GM10266 (cell line): ENCODE results near the gene BTF3.
A peak's percentile ranks its signal among the peaks of the same experiment; 100 is the strongest.
"Not testable (repeated sequence)": the region's sequence is repeated elsewhere in the genome, so short reads cannot be mapped to it uniquely, and the experiment has no call there.

Source experiments
- DNase-seq: peaks from one replicate; pipeline ENCODE4 v3.0.0; 2012; ENCODE audit errors: extremely low spot score
- TF ChIP-seq, protein P1 (sequence below): IDR thresholded peaks from 2 replicates; pipeline ENCODE4 v1.5.1; 2012; ENCODE audit warnings: mild to moderate bottlenecking, low read depth; ENCODE audit not compliant: control insufficient read depth, insufficient read depth; ENCODE audit errors: missing control alignments

The BTF3 gene

DNA sequence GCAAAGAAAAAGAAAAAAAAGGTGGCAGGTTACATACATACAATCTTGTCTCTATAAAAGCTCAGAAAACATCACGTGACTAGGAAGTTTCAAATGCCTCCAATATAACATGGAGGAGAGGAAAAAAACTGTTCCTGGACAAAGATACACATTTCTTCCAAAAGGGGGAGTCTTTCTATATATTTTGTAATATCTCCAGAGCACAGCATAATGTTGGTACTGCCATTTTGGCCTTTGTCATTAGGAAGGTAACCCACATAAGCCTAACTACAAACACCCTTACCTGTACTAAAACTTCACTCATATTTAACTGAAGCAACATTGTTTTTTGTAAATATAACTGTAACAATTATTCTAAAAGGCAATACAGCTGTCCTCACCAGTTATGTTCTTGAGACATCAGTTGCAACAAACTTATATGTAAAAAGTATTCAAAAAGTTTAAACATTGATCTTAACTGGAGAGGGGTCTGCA is 1.2 kb upstream of the BTF3 start:
- peak; percentile 32 for DNase-seq
- TF ChIP-seq, protein P1, sequence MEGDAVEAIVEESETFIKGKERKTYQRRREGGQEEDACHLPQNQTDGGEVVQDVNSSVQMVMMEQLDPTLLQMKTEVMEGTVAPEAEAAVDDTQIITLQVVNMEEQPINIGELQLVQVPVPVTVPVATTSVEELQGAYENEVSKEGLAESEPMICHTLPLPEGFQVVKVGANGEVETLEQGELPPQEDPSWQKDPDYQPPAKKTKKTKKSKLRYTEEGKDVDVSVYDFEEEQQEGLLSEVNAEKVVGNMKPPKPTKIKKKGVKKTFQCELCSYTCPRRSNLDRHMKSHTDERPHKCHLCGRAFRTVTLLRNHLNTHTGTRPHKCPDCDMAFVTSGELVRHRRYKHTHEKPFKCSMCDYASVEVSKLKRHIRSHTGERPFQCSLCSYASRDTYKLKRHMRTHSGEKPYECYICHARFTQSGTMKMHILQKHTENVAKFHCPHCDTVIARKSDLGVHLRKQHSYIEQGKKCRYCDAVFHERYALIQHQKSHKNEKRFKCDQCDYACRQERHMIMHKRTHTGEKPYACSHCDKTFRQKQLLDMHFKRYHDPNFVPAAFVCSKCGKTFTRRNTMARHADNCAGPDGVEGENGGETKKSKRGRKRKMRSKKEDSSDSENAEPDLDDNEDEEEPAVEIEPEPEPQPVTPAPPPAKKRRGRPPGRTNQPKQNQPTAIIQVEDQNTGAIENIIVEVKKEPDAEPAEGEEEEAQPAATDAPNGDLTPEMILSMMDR: no peak

DNA sequence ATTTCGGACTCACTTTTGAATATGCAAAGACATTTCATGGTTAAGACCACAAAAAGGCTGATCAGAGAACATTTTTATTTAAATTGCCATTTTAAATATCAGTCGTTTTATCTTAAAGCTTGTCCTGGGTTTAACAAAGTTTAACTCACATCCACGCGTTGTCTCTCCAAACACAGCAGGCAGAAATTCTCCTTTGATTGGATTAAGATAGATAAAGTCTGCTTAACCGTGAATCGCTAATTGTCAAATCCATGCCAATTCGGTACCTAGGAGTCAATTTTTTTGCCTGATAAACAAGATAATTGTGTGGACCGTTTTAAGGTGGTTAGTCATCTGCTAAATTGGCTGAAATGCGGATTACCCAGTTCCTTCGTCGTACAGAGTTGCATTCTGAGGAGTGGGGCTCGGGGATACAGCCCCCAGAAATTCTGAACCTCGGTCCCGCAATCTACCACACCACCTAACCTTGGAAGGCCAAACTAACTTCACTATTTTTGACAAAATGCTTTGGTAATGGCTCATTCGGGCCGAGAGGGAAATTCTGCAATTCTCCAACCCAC is 665 bp upstream of the BTF3 start:
- TF ChIP-seq, protein P1: no peak

DNA sequence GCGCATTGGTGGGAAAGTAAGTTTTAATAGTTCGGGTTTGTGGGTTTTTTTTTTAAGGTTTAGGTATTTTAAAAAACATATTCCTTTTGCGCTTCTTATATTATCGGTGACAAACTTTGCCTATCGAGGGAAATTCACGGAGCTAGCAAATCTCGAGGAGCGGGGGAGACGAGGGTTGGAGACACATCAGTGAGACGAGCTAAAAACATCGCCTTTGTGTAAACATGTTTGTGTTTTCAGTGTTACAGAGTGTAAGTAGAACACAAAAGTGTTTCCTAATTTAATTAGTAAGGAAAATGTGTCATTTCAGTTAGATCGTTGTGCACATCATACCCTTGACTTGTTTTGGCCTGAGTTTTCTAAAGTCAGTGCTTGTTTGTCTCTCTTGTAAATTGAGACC is 945 bp downstream of the BTF3 start:
- no peak for DNase-seq
- TF ChIP-seq, protein P1: no peak

More for the DNA sequence above, 665 bp upstream of the BTF3 start:
- no peak for DNase-seq

DNA sequence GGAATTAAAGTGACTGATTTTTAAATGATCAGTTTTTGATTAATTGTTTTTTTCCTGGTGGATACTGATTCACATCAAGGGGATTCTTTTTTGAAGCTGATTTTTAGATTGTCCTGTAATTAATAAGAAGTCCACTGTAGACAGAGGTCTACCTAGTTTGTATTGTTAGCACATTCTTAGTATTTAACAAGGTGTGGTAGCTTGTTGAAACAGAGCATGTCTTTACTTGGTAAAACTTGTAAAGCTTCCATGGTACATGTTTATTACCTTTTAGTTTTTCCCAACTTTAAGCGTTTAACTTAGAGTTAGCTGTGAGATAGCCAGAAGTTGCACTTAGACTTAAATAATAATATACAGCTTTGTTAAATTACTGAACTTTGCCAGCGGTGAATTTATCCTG is 1.5 kb downstream of the BTF3 start:
- DNase-seq: no peak
- TF ChIP-seq, protein P1: no peak

DNA sequence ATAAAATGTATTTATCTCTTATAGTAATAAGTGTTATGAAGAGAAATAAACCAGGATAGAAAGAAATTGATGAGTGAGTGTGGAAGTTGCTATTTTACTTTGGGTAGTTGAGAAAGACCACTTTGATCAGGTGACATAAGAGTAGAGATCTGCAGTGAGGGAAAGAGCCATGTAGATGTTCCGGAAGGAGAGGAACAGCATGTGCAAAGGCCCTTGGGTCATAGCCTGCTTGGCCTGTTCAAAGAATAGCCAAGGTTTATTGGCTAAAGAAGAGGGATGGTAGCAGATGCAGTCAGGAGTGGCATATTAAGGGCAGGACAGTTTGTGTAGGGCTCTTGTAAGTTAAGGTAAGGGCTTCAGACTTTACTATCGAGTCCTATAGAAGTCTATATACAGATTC is 3.2 kb downstream of the BTF3 start:
- TF ChIP-seq, protein P1: no peak

DNA sequence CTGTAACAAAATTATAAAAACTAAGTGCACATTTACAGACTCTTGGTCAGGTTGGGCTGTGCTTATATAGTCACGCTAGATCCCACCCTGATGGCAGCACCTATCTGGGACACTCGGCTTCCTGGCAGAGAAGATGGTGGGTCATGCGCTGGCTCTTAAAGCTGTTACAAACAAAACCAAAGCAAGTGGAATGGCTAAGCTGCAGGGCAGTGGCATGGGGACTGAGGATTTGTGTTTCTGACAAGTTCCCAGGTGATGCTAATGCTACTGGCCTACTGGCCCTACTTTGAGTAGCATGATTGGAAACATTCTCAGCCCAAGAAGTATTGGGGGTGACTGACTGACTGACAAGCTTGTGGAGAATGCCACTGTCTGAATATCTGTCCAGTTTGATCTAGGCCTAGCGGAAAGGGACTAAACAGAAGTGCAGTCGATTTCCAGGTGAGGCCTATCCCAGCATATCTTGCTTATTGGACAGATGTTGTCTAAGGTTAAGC is 8.3 kb downstream of the BTF3 start:
- DNase-seq: no peak
- TF ChIP-seq, protein P1: no peak

More for the DNA sequence above, 3.2 kb downstream of the BTF3 start:
- DNase-seq: no peak

DNA sequence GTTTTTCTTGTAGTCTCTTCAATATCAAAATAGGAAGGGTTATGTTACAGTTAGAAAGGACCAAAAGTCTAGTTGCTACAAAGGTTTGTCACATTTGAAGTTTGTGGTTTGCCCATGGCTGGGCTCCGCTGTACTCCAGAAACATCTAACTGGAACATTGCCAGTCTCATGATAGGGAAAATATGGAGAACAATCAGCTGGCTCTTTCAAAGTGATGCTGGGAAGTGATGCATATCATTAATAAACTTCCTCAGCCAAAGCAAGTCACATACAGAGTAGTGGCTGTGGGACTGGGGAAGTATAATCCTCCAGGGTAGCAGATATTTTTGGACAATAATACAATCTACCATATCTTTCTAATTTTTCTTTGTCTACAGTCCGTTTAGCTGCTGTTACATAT is 8.8 kb downstream of the BTF3 start:
- DNase-seq: no peak
- TF ChIP-seq, protein P1: no peak

DNA sequence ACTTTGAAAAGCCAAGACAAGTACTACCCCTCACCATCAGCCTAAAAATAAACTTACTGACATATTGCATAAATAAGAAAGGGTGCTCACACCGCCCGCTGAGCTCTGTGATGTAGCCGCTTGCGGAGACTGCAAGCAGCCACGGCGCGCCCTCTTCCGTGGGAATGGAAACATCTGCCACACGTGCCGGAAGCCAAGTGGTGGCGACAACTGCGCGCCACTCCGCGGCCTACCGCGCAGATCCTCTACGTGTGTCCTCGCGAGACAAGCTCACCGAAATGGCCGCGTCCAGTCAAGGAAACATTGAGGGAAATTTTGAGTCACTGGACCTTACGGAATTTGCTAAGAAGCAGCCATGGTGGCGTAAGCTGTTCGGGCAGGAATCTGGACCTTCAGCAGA is 10.3 kb downstream of the BTF3 start:
- not testable (repeated sequence) for DNase-seq
